Uterus (tissue), 4 donors: ENCODE results near the gene PRRC1. TPM values are rescaled to one million over a fixed set of nuclear protein-coding genes. Genes with fewer than 3 reads are reported as not detected.

Experiments
- DNase-seq, 2 donors: peaks; one replicate each; pipeline ENCODE4 v3.0.0-alpha.2; 2019 to 2020
- H3K27ac ChIP-seq, 2 donors: fragments of 200-600 bp; sonication (generic); 1 replicate in 1 of 2; 2 replicates in 1 of 2; pipeline ENCODE4 v1.5.1; 2016 to 2018
- H3K27me3 ChIP-seq, 2 donors: fragments of 200-600 bp; sonication (generic); one replicate each; pipeline ENCODE4 v1.5.1; 2018 to 2019; ENCODE audit warnings: control low read depth in 1 of 2
- H3K36me3 ChIP-seq, 2 donors: fragments of 200-600 bp; sonication (generic); one replicate each; pipeline ENCODE4 v1.5.1; 2019; ENCODE audit warnings: control low read depth in 1 of 2
- H3K4me1 ChIP-seq, 2 donors: fragments of 200-600 bp; sonication (generic); one replicate each; pipeline ENCODE4 v1.5.1; 2018 to 2019; ENCODE audit warnings: control low read depth in 1 of 2
- H3K4me3 ChIP-seq, 2 donors: fragments of 200-600 bp; sonication (generic); 1 replicate in 1 of 2; 2 replicates in 1 of 2; pipeline ENCODE4 v1.5.1; 2018 to 2019; ENCODE audit warnings: mild to moderate bottlenecking in 1 of 2
- H3K9me3 ChIP-seq, 2 donors: fragments of 200-600 bp; sonication (generic); one replicate each; pipeline ENCODE4 v1.5.1; 2019; ENCODE audit warnings: control low read depth in 1 of 2
- CTCF ChIP-seq, 4 experiments: fragments of 200-600 bp in 2 of 4; fragments of 450-650 bp in 2 of 4; sonication (generic) in 2 of 4; IDR thresholded peaks; one replicate each; pipeline ENCODE4 v1.5.1; 2016 to 2019; ENCODE audit warnings: antibody characterized with exemption in 4 of 4, mild to moderate bottlenecking in 2 of 4, moderate library complexity in 1 of 4
- POLR2A ChIP-seq, 2 donors: fragments of 450-650 bp; IDR thresholded peaks; one replicate each; pipeline ENCODE4 v1.6.1; 2016; ENCODE audit warnings: antibody characterized with exemption in 2 of 2, mild to moderate bottlenecking in 1 of 2, moderate library complexity in 1 of 2
- intact Hi-C: fragments of 100-400 bp; cut with DNase I; formaldehyde crosslinking; loops from one replicate; pipeline ENCODE4 v1.15.1; 2023; ENCODE audit warnings: low total_unique reads
- total RNA-seq, 4 donors: library from RNA; depleted of rRNA in 3 of 4; stranded (reverse); fragments of >200 nt in 3 of 4; gene quantifications; one replicate each; pipeline versions ENCODE4 v1.1.0 to v1.2.4, GENCODE V29; 2014 to 2023
- donor health status: DM: yes; HTN: yes; CAD: no.

Gene PRRC1
- total RNA-seq, 4 donors from 2014 or later, result 32.9 to 109 (median 77.3) TPM

- TF ChIP-seq CTCF (IDR thresholded peaks at IDR 0.05) (no peak), POLR2A (IDR thresholded peaks at IDR 0.05) (no peak)
- intact Hi-C loops, result no loop called here
- no peaks in the 10 kb centered on the region for H3K4me1 ChIP-seq
Measured at GRCh38 chr5:127601601-127602000, 84.2 kb downstream of the PRRC1 start.

GRCh38 chr5:127602481-127602880 is 85.0 kb downstream of the PRRC1 start:
- Histone ChIP-seq H3K27me3 (no peaks in the 10 kb centered on the region), H3K9me3 (no peaks in the 10 kb centered on the region), H3K27ac (no peak overlapping the region), H3K4me1 (no peaks in the 10 kb centered on the region), H3K4me3 (no peak overlapping the region), H3K36me3 (no peaks in the 10 kb centered on the region)
- intact Hi-C loops, result no loop called here
- DNase-seq, result no peak
- TF ChIP-seq CTCF (IDR thresholded peaks at IDR 0.05) (no peak), POLR2A (IDR thresholded peaks at IDR 0.05) (no peak)

More at GRCh38 chr5:127601601-127602000, 84.2 kb downstream of the PRRC1 start:
- Histone ChIP-seq H3K36me3 (no peaks in the 10 kb centered on the region), H3K9me3 (no peaks in the 10 kb centered on the region), H3K27ac (no peak overlapping the region), H3K4me3 (no peak overlapping the region), H3K27me3 (no peaks in the 10 kb centered on the region)
- no peak for DNase-seq

GRCh38 chr5:127602896-127603844 is 85.7 kb downstream of the PRRC1 start:
- DNase-seq, result no peak
- Histone ChIP-seq H3K9me3 (no peaks in the 10 kb centered on the region), H3K27ac (no peak overlapping the region), H3K36me3 (no peaks in the 10 kb centered on the region), H3K4me1 (no peaks in the 10 kb centered on the region), H3K27me3 (no peaks in the 10 kb centered on the region), H3K4me3 (no peak overlapping the region)
- intact Hi-C loops, result no loop called here
- TF ChIP-seq CTCF (IDR thresholded peaks at IDR 0.05), result no peak
- no peak for TF ChIP-seq POLR2A (IDR thresholded peaks at IDR 0.05)

Other genes with a start within 250 kb of the PRRC1 start
- 1 to 10 TPM in 2 of 4 donors, under 1 TPM in 1, not detected in 1; 0.26 to 3.5 (median 1.6) TPM for gene MEGF10, start 226.8 kb upstream of the PRRC1 start, total RNA-seq
- not detected for gene CTXN3, start 131.4 kb downstream of the PRRC1 start, total RNA-seq
- 1 to 10 TPM in 1 of 4 donors, under 1 TPM in 1, not detected in 2; 0.35 to 1.3 TPM for gene CCDC192, start 185.8 kb downstream of the PRRC1 start, total RNA-seq